ENCODE results near the gene MAP3K10.

Gene MAP3K10

GRCh38 chr19:40174092-40174491 is 17.1 kb upstream of the MAP3K10 start:
- DNase-seq (ENCODE audit: low read depth in 2 of 2) = no peak

- DNase-seq (ENCODE audit: low read depth in 2 of 2) = no peak
These were observed 15.4 kb upstream of the MAP3K10 start for GRCh38 chr19:40175820-40176219.

- no peak for DNase-seq (ENCODE audit: low read depth in 2 of 2)
These were observed 13.7 kb upstream of the MAP3K10 start for GRCh38 chr19:40177286-40178070.

GRCh38 chr19:40178756-40179155 is 12.5 kb upstream of the MAP3K10 start:
- DNase-seq (ENCODE audit: low read depth in 2 of 2) = no peak

GRCh38 chr19:40184273-40184672 is 7.0 kb upstream of the MAP3K10 start:
- no peak for DNase-seq (ENCODE audit: low read depth in 2 of 2)

- no peak for DNase-seq (ENCODE audit: low read depth in 2 of 2)
These were observed 815 bp downstream of the MAP3K10 start for GRCh38 chr19:40191836-40192646.

GRCh38 chr19:40192758-40193586 is 1.7 kb downstream of the MAP3K10 start:
- no peak for DNase-seq (ENCODE audit: low read depth in 2 of 2)

- no peak for DNase-seq (ENCODE audit: low read depth in 2 of 2)
These were observed 2.3 kb downstream of the MAP3K10 start for GRCh38 chr19:40193587-40193849.

- DNase-seq (ENCODE audit: low read depth in 2 of 2) = no peak
These were observed 7.2 kb downstream of the MAP3K10 start for GRCh38 chr19:40198272-40198990.

- no peak for DNase-seq (ENCODE audit: low read depth in 2 of 2)
These were observed 9.3 kb downstream of the MAP3K10 start for GRCh38 chr19:40200341-40201099.

- DNase-seq (ENCODE audit: low read depth in 2 of 2) = no peak
These were observed 13.2 kb downstream of the MAP3K10 start for GRCh38 chr19:40204381-40204780.

GRCh38 chr19:40205760-40206159 is 14.5 kb downstream of the MAP3K10 start:
- no peak for DNase-seq (ENCODE audit: low read depth in 2 of 2)

GRCh38 chr19:40208602-40209001 is 17.4 kb downstream of the MAP3K10 start:
- DNase-seq (ENCODE audit: low read depth in 2 of 2) = no peak

- no peak for DNase-seq (ENCODE audit: low read depth in 2 of 2)
These were observed 19.7 kb downstream of the MAP3K10 start for GRCh38 chr19:40210889-40211288.

- no peak for DNase-seq (ENCODE audit: low read depth in 2 of 2)
These were observed 22.1 kb downstream of the MAP3K10 start for GRCh38 chr19:40213251-40213829.

- DNase-seq (ENCODE audit: low read depth in 2 of 2) = no peak
These were observed 22.8 kb downstream of the MAP3K10 start for GRCh38 chr19:40213882-40214570.

GRCh38 chr19:40214936-40215335 is 23.7 kb downstream of the MAP3K10 start:
- DNase-seq (ENCODE audit: low read depth in 2 of 2) = no peak

- DNase-seq (ENCODE audit: low read depth in 2 of 2) = no peak
These were observed 25.0 kb downstream of the MAP3K10 start for GRCh38 chr19:40216013-40216776.

GRCh38 chr19:40216777-40217026 is 25.5 kb downstream of the MAP3K10 start:
- DNase-seq (ENCODE audit: low read depth in 2 of 2) = no peak

Measured in fibroblast of skin of left quadriceps (primary cell).